ENCODE data around the gene ARHGEF33.

Gene ARHGEF33

DNA sequence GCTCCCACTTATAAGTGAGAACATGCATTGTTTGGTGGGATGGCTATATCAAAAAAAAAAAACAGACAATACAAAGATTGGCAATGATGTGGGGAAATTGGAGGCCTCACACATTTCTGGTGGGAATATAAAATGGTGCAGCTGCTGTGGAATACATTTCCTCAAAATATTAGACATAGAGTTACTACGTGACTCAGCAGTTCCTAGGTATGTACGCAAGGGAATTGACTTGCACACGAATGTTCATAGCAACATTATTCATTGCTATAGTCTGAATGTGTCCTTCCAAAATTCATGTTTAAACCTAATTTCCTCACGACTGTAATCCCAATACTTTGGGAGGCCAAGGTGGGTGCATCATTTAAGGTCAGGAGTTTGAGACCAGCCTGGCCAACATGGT lies 2.3 kb upstream of the ARHGEF33 start:
- Histone ChIP-seq H3K36me3 (ENCODE audit: control insufficient read depth, insufficient read depth, low read length) (no peaks in the 10 kb centered on the region), H2BK120ac (ENCODE audit: low read depth, low read length) (no peak overlapping the region), H3K27ac (ENCODE audit: low read depth, low read length) (no peak overlapping the region), H4K8ac (ENCODE audit: low read depth, low read length) (no peak overlapping the region), H3K4ac (ENCODE audit: low read depth, low read length) (no peak overlapping the region), H3K23ac (ENCODE audit: low read length) (no peak overlapping the region), H3K18ac (ENCODE audit: low read length) (no peak overlapping the region), H2BK5ac (ENCODE audit: low read length) (no peak overlapping the region), H3K4me1 (ENCODE audit: control insufficient read depth, low read depth, low read length) (no peaks in the 10 kb centered on the region), H3K79me2 (ENCODE audit: control insufficient read depth, insufficient read depth, low read length) (no peaks in the 10 kb centered on the region), H2BK15ac (replicated peaks; ENCODE audit: low read depth) (no peak overlapping the region), H3K4me3 (ENCODE audit: low read length) (no peak overlapping the region), H3K4me2 (ENCODE audit: low read length) (no peak overlapping the region), H3K27me3 (ENCODE audit: insufficient read depth, low read length, poor library complexity) (no peaks in the 10 kb centered on the region), H3K56ac (ENCODE audit: low read length) (no peak overlapping the region), H2AK5ac (ENCODE audit: low read length) (no peak overlapping the region), H3K9ac (ENCODE audit: low read length) (no peak overlapping the region), H4K5ac (ENCODE audit: low read length) (no peak overlapping the region), H3K79me1 (ENCODE audit: low read length) (no peaks in the 10 kb centered on the region)
- no CpG with 5 or more reads among the region's 4 CpGs for WGBS (ENCODE audit: extremely low coverage, insufficient coverage, low lambda C conversion rate)
- no peak for DNase-seq

DNA sequence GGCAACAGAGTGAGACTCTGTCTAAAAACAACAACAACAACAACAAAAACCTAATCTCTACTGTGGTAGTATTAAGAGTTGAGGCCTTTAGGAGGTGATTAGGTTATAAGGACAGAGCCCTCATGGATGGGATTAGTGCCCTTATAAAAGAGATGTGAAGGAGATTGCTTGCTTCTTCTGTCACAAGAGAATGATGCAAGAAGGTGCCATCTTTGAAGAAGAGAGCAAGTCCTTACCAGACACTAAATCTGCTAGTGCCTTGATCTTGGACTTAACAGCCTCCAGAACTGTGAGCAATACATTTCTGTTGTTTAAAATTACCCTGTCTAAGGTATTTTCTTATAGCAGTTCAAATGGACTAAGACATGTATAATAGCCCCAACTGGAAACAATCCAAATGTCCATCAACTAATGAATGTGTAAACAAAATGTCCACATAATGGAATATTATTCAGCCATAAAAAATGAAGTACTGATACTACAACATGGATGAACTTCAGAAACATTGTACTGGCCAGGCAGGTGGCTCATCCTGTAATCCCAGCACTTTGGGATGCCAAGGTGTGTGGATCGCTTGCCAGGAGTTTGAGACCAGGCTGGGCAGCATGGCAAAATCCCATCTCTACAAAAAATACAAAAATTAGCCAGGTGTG lies 1.6 kb upstream of the ARHGEF33 start:
- H3K4me1 ChIP-seq (ENCODE audit: control insufficient read depth, low read depth, low read length), result no peaks in the 10 kb centered on the region
- H3K36me3 ChIP-seq (ENCODE audit: control insufficient read depth, insufficient read depth, low read length), result no peaks in the 10 kb centered on the region
- H2BK120ac ChIP-seq (ENCODE audit: low read depth, low read length), result no peak overlapping the region
- DNase-seq, result no peak
- H3K4me2 ChIP-seq (ENCODE audit: low read length), result no peak overlapping the region
- no CpG with 5 or more reads among the region's 1 CpG for WGBS (ENCODE audit: extremely low coverage, insufficient coverage, low lambda C conversion rate)
- no peak overlapping the region for H3K27ac ChIP-seq (ENCODE audit: low read depth, low read length)
- no peak overlapping the region for H3K4ac ChIP-seq (ENCODE audit: low read depth, low read length)
- H3K18ac ChIP-seq (ENCODE audit: low read length), result no peak overlapping the region
- H4K5ac ChIP-seq (ENCODE audit: low read length), result no peak overlapping the region
- H2BK5ac ChIP-seq (ENCODE audit: low read length), result no peak overlapping the region
- H3K23ac ChIP-seq (ENCODE audit: low read length), result no peak overlapping the region
- no peak overlapping the region for H3K56ac ChIP-seq (ENCODE audit: low read length)
- H3K79me1 ChIP-seq (ENCODE audit: low read length), result no peaks in the 10 kb centered on the region
- no peak overlapping the region for H4K8ac ChIP-seq (ENCODE audit: low read depth, low read length)
- H2AK5ac ChIP-seq (ENCODE audit: low read length), result no peak overlapping the region
- no peak overlapping the region for H2BK15ac ChIP-seq (replicated peaks; ENCODE audit: low read depth)
- H3K4me3 ChIP-seq (ENCODE audit: low read length), result no peak overlapping the region
- no peaks in the 10 kb centered on the region for H3K79me2 ChIP-seq (ENCODE audit: control insufficient read depth, insufficient read depth, low read length)
- H3K9ac ChIP-seq (ENCODE audit: low read length), result no peak overlapping the region
- H3K27me3 ChIP-seq (ENCODE audit: insufficient read depth, low read length, poor library complexity), result no peaks in the 10 kb centered on the region

DNA sequence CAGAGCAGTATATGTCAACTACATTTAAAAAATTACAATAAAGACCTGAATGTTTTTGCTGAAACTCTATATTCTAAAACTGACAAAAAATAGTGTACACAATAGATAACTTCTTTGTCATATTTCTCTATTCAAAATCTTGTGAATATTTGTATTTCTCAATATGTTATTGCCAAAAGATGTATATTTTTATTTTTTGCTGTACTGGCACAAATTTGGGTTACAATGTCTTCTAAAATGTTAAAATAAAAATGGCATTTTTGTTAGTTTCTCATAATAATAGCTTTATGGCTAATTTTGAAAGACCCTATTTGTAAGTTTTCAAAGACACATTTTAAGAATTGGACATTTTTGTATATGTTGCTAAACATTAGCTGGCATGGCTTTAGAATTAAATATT lies 630 bp upstream of the ARHGEF33 start:
- Histone ChIP-seq H3K4me2 (ENCODE audit: low read length) (no peak overlapping the region), H3K36me3 (ENCODE audit: control insufficient read depth, insufficient read depth, low read length) (no peaks in the 10 kb centered on the region), H3K9ac (ENCODE audit: low read length) (no peak overlapping the region), H3K27ac (ENCODE audit: low read depth, low read length) (no peak overlapping the region), H4K5ac (ENCODE audit: low read length) (no peak overlapping the region), H4K8ac (ENCODE audit: low read depth, low read length) (no peak overlapping the region), H2BK5ac (ENCODE audit: low read length) (no peak overlapping the region), H3K23ac (ENCODE audit: low read length) (no peak overlapping the region), H3K4ac (ENCODE audit: low read depth, low read length) (no peak overlapping the region), H3K79me1 (ENCODE audit: low read length) (no peaks in the 10 kb centered on the region), H2BK120ac (ENCODE audit: low read depth, low read length) (no peak overlapping the region), H3K56ac (ENCODE audit: low read length) (no peak overlapping the region), H3K27me3 (ENCODE audit: insufficient read depth, low read length, poor library complexity) (no peaks in the 10 kb centered on the region), H3K79me2 (ENCODE audit: control insufficient read depth, insufficient read depth, low read length) (no peaks in the 10 kb centered on the region), H3K4me1 (ENCODE audit: control insufficient read depth, low read depth, low read length) (no peaks in the 10 kb centered on the region), H2AK5ac (ENCODE audit: low read length) (no peak overlapping the region), H3K18ac (ENCODE audit: low read length) (no peak overlapping the region), H2BK15ac (replicated peaks; ENCODE audit: low read depth) (no peak overlapping the region), H3K4me3 (ENCODE audit: low read length) (no peak overlapping the region)
- no peak for DNase-seq

DNA sequence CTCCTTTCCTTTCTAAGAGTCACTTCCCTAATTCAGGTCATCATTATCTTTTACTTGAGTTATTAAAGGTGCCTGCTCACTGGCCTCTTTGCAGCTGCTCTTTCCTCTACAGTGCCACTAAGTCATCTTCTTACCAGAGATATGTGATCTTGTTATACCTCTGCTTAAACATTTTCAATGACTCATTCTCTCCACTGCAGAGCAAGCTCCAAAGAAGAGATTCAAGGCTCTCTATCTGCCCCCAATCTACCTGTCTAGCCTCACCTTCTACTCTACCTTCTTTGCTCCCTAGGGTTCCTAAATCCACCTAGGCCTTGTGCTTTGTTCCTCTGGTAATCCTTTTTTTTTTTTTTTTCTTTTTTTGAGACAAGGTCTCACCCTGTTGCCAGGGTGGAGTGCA lies 3.1 kb downstream of the ARHGEF33 start:
- no peak overlapping the region for H3K4ac ChIP-seq (ENCODE audit: low read depth, low read length)
- H2BK120ac ChIP-seq (ENCODE audit: low read depth, low read length), result no peak overlapping the region
- no peaks in the 10 kb centered on the region for H3K27me3 ChIP-seq (ENCODE audit: insufficient read depth, low read length, poor library complexity)
- no peak overlapping the region for H4K8ac ChIP-seq (ENCODE audit: low read depth, low read length)
- H3K4me2 ChIP-seq (ENCODE audit: low read length), result no peak overlapping the region
- no peak overlapping the region for H3K23ac ChIP-seq (ENCODE audit: low read length)
- H3K18ac ChIP-seq (ENCODE audit: low read length), result no peak overlapping the region
- no peaks in the 10 kb centered on the region for H3K36me3 ChIP-seq (ENCODE audit: control insufficient read depth, insufficient read depth, low read length)
- no peak overlapping the region for H3K4me3 ChIP-seq (ENCODE audit: low read length)
- H3K4me1 ChIP-seq (ENCODE audit: control insufficient read depth, low read depth, low read length), result no peaks in the 10 kb centered on the region
- no peak overlapping the region for H2AK5ac ChIP-seq (ENCODE audit: low read length)
- H3K27ac ChIP-seq (ENCODE audit: low read depth, low read length), result no peak overlapping the region
- no peak overlapping the region for H4K5ac ChIP-seq (ENCODE audit: low read length)
- H3K9ac ChIP-seq (ENCODE audit: low read length), result no peak overlapping the region
- no peak overlapping the region for H2BK5ac ChIP-seq (ENCODE audit: low read length)
- H2BK15ac ChIP-seq (replicated peaks; ENCODE audit: low read depth), result no peak overlapping the region
- no peak overlapping the region for H3K56ac ChIP-seq (ENCODE audit: low read length)
- no peaks in the 10 kb centered on the region for H3K79me2 ChIP-seq (ENCODE audit: control insufficient read depth, insufficient read depth, low read length)
- DNase-seq, result peak; percentile 13
- H3K79me1 ChIP-seq (ENCODE audit: low read length), result no peaks in the 10 kb centered on the region

DNA sequence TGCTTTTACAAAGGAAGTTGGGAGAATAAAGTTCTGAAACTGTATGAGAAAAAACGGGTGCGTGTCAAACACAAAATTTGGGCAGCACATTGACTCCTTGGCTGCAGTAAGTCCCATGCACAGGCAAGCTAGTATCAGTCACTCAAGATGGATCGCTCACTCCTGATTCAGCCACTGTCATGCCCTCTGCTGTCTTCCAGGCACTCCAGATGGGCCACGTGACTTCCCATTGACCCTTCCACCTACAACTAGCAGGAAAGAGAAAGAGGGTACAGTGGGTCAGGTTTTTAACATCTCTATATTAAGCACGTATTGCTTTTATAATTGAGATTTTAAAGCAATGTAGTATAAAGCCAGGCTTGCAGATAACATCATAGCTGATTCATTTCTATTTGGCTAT lies 8.6 kb downstream of the ARHGEF33 start:
- Histone ChIP-seq H3K4me1 (ENCODE audit: control insufficient read depth, low read depth, low read length) (no peaks in the 10 kb centered on the region), H2AK5ac (ENCODE audit: low read length) (no peak overlapping the region), H3K4ac (ENCODE audit: low read depth, low read length) (no peak overlapping the region), H3K79me1 (ENCODE audit: low read length) (no peaks in the 10 kb centered on the region), H2BK120ac (ENCODE audit: low read depth, low read length) (no peak overlapping the region), H3K4me3 (ENCODE audit: low read length) (no peak overlapping the region), H3K18ac (ENCODE audit: low read length) (no peak overlapping the region), H3K27ac (ENCODE audit: low read depth, low read length) (no peak overlapping the region), H2BK15ac (replicated peaks; ENCODE audit: low read depth) (no peak overlapping the region), H3K4me2 (ENCODE audit: low read length) (no peak overlapping the region), H4K5ac (ENCODE audit: low read length) (no peak overlapping the region), H3K79me2 (ENCODE audit: control insufficient read depth, insufficient read depth, low read length) (no peaks in the 10 kb centered on the region), H3K56ac (ENCODE audit: low read length) (no peak overlapping the region), H3K23ac (ENCODE audit: low read length) (no peak overlapping the region), H3K9ac (ENCODE audit: low read length) (no peak overlapping the region), H3K36me3 (ENCODE audit: control insufficient read depth, insufficient read depth, low read length) (no peaks in the 10 kb centered on the region), H4K8ac (ENCODE audit: low read depth, low read length) (no peak overlapping the region), H2BK5ac (ENCODE audit: low read length) (no peak overlapping the region), H3K27me3 (ENCODE audit: insufficient read depth, low read length, poor library complexity) (no peaks in the 10 kb centered on the region)
- no CpG with 5 or more reads among the region's 5 CpGs for WGBS (ENCODE audit: extremely low coverage, insufficient coverage, low lambda C conversion rate)
- DNase-seq, result no peak

DNA sequence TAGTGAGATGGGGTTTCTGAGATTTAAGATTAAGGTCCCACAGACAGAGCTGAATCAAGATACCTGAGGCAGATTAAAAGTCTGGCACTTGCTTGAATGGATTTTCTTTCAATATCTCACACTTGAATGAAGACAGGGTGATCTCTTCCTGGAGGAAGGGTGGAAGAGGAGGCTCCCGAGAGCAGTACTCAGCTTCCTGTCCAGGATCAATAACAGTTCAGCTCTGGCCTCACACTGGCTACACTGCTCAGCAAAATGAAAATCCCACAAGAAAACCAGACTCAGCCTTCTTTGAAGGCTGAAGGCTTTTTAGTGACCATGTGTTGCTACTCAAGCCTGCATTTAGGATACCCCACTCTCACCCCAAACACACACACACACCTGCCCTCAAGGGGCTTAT lies 11.1 kb downstream of the ARHGEF33 start:
- Histone ChIP-seq H2BK5ac (ENCODE audit: low read length) (no peak overlapping the region), H3K56ac (ENCODE audit: low read length) (no peak overlapping the region), H3K4me2 (ENCODE audit: low read length) (no peak overlapping the region), H3K79me1 (ENCODE audit: low read length) (no peaks in the 10 kb centered on the region), H3K79me2 (ENCODE audit: control insufficient read depth, insufficient read depth, low read length) (no peaks in the 10 kb centered on the region), H2BK120ac (ENCODE audit: low read depth, low read length) (no peak overlapping the region), H3K4me3 (ENCODE audit: low read length) (no peak overlapping the region), H3K27me3 (ENCODE audit: insufficient read depth, low read length, poor library complexity) (no peaks in the 10 kb centered on the region), H4K8ac (ENCODE audit: low read depth, low read length) (no peak overlapping the region), H3K27ac (ENCODE audit: low read depth, low read length) (no peak overlapping the region), H3K36me3 (ENCODE audit: control insufficient read depth, insufficient read depth, low read length) (no peaks in the 10 kb centered on the region), H2AK5ac (ENCODE audit: low read length) (no peak overlapping the region), H3K23ac (ENCODE audit: low read length) (no peak overlapping the region), H3K9ac (ENCODE audit: low read length) (no peak overlapping the region), H3K4me1 (ENCODE audit: control insufficient read depth, low read depth, low read length) (no peaks in the 10 kb centered on the region), H3K4ac (ENCODE audit: low read depth, low read length) (no peak overlapping the region), H4K5ac (ENCODE audit: low read length) (no peak overlapping the region), H2BK15ac (replicated peaks; ENCODE audit: low read depth) (no peak overlapping the region), H3K18ac (ENCODE audit: low read length) (no peak overlapping the region)
- WGBS (ENCODE audit: extremely low coverage, insufficient coverage, low lambda C conversion rate), result no CpG with 5 or more reads among the region's 1 CpG
- DNase-seq, result peak; percentile 32
